ENCODE results near the gene DPYSL5. TPM values are rescaled to one million over a fixed set of nuclear protein-coding genes. Genes with fewer than 3 reads are reported as not detected.
"Not testable (repeated sequence)": the region's sequence is repeated elsewhere in the genome, so short reads cannot be mapped to it uniquely, and the experiment has no call there.

Gene DPYSL5
- total RNA-seq, 1 experiment from 2014 or later, result not detected

GRCh38 chr2:26875065-26875634 is 27.2 kb downstream of the DPYSL5 start:
- DNase-seq (ENCODE audit: low spot score), result no peak

- no peak for DNase-seq (ENCODE audit: low spot score)
Observed at GRCh38 chr2:26875808-26876207, 27.9 kb downstream of the DPYSL5 start.

- no peak for DNase-seq (ENCODE audit: low spot score)
Observed at GRCh38 chr2:26876260-26876659, 28.3 kb downstream of the DPYSL5 start.

GRCh38 chr2:26877276-26877675 is 29.3 kb downstream of the DPYSL5 start:
- no peak for DNase-seq (ENCODE audit: low spot score)

DNA sequence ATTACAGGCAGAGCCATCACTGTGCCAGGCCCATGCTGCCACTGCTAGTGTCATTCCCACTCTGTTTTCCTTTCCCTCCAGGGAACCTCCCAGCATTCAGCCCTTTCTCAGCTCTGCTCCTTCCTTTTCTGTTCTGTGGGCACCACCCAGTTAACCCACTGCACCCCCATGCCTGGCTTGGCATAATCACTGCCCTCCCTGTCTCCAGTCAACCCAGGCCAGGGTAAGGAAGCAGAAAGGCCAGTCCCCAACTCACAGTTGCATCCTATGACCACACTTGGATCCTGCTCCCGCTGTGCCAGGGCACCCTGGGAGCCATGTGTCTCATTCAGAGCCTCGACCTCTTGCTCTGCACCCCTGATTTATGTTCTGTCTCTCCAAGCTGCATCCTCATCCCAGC is 32.2 kb downstream of the DPYSL5 start:
- DNase-seq (ENCODE audit: low spot score), result no peak

DNA sequence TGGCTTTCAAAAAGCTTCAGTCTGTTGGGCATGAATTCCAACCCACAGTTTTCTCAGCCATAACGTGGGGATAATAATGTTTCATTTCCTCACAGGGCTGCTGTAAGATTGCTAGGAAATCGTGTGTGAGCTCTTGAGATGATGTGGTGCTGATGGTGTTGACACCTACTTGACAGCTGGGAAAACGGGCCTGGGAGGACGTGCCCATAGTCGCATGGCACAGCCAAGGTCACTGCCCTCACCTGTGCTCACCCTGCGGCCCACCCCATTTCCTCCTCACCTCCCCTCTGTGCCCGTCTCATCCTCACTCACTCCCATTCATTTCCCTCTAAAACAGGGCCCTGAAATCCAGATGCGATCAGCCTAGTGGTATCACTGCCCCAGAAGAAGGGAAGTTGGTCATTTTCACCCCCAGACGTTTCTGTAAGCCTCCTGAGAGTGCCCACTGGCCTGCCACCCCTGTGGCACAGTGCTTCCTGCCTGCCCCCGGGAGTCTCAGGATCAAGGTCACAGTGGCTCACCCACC is 33.0 kb downstream of the DPYSL5 start:
- DNase-seq (ENCODE audit: low spot score), result no peak

DNA sequence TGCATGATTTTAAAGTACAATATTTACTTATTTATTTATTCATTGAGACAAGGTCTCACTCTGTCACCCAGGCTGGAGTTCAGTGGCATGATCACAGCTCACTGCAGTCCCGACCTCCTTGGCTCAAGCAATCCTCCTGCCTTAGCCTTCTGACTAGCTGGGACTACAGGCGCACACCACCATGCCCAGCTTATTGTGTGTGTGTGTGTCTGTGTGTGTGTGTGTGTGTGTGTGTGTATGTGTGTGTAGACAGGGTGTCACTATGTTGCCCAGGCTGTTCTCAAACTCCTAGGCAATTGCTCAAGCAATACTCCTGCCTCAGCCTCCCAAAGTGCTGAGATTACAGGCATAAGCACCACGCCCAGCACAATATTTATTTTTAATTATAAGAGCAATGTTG is 34.3 kb downstream of the DPYSL5 start:
- DNase-seq (ENCODE audit: low spot score), result not testable (repeated sequence)

DNA sequence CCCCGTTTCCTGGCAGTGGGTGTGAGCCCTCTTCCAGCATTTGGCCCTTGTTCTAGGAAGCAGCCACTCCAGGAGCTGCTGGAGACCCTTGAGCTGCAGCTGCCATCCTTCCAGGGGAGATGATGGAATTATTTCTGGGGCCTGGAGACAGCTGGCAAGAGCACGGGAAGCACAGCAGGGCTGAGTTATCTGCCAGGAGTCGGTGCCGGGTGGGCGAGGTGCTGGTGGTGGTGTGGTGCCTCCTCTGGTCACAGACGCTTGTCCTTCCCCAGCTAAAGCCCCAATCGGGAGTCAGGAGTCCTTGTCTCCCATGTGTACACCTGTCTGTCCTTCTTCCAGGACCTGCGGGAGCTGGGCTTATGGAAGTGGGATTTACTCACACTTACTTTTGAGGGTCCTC is 36.0 kb downstream of the DPYSL5 start:
- DNase-seq (ENCODE audit: low spot score), result no peak

- DNase-seq (ENCODE audit: low spot score), result no peak
Observed at GRCh38 chr2:26884486-26884885, 36.6 kb downstream of the DPYSL5 start.

- DNase-seq (ENCODE audit: low spot score), result no peak
Observed at GRCh38 chr2:26885651-26886329, 37.9 kb downstream of the DPYSL5 start.

- no peak for DNase-seq (ENCODE audit: low spot score)
Observed at GRCh38 chr2:26886736-26887135, 38.8 kb downstream of the DPYSL5 start.

GRCh38 chr2:26887151-26887550 is 39.2 kb downstream of the DPYSL5 start:
- no peak for DNase-seq (ENCODE audit: low spot score)

GRCh38 chr2:26889796-26890195 is 41.9 kb downstream of the DPYSL5 start:
- DNase-seq (ENCODE audit: low spot score), result no peak

- no peak for DNase-seq (ENCODE audit: low spot score)
Observed at GRCh38 chr2:26890341-26891000, 42.5 kb downstream of the DPYSL5 start.

- DNase-seq (ENCODE audit: low spot score), result no peak
Observed at GRCh38 chr2:26892133-26892532, 44.2 kb downstream of the DPYSL5 start.

- no peak for DNase-seq (ENCODE audit: low spot score)
Observed at GRCh38 chr2:26892922-26893524, 45.1 kb downstream of the DPYSL5 start.

DNA sequence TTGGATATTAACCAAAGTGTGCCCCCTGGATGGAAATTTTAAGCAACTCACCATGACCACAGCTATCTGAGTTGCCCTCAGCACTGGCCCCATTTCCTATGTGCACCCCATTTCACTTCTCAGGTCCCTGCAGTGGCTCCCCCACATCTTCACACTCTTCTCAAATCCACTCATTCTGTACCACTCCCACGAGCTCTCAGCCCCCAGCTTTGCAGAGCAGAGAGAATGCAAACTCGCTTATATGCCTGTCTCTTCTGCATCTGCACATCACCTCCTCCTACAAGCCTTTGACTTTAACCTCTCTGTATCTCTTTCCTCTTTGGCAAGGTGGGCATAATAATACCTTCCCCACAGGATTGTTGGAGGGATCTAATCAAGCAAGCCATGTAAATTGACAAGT is 46.2 kb downstream of the DPYSL5 start:
- DNase-seq (ENCODE audit: low spot score), result no peak

GRCh38 chr2:26897807-26898479 is 50.0 kb downstream of the DPYSL5 start:
- no peak for DNase-seq (ENCODE audit: low spot score)

- DNase-seq (ENCODE audit: low spot score), result no peak
Observed at GRCh38 chr2:26898480-26899078, 50.6 kb downstream of the DPYSL5 start.

DNA sequence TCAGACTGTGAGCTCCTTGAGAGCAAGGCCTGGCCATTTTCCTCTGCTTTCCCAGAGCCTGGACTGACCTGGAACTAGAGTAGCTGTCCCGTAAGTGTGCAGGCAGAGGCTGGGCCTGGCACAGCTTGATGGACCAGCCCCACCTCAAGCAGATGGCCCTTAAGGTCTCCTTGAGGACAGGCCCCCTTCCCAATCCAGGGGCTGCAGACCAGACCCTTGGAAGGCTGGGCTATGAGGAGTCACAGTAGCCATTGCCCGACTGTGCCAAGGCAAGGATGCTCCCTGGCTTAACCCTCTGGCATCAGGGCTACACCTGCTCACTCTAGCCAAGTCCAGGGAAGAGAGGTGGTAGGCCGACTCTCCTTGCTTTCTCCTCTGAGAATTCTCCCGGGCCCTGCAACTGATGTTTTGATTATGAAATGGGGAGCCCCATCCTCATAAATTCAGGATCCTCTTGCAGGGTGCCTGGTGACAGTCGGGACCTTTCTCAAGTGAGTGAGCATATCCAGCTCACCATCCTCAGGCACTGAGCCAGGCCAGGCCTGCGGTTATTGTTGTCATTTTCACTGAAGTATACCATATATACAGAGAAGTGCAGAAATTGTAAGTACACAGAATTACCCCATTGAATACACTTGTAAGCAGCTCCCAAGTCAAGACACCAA is 51.7 kb downstream of the DPYSL5 start:
- DNase-seq (ENCODE audit: low spot score), result no peak

- no peak for DNase-seq (ENCODE audit: low spot score)
Observed at GRCh38 chr2:26900831-26901321, 52.9 kb downstream of the DPYSL5 start.

Measured in HT-29 (cell line).